Loucy (cell line): Measurements from ENCODE around the gene TFEB.

Experiments used
- H2AFZ ChIP-seq: fragments of 200-600 bp; sonication (generic); 2 replicates; pipeline ENCODE4 v1.6.0; 2016; ENCODE audit warnings: antibody characterized with exemption, mild to moderate bottlenecking, low read length, moderate library complexity
- H3F3A ChIP-seq: fragments of 200-600 bp; 2 replicates; pipeline ENCODE4 v1.6.0; 2016; ENCODE audit warnings: antibody characterized with exemption, low read depth, mild to moderate bottlenecking
- H3K27me3 ChIP-seq: fragments of 200-600 bp; sonication (generic); 2 replicates; pipeline ENCODE4 v1.6.1; 2014; ENCODE audit warnings: low read length, mild to moderate bottlenecking; ENCODE audit not compliant: insufficient read depth, poor library complexity, severe bottlenecking
- H3K36me3 ChIP-seq: fragments of 200-600 bp; sonication (generic); 2 replicates; pipeline ENCODE4 v1.6.1; 2016; ENCODE audit warnings: low read length; ENCODE audit not compliant: insufficient read depth
- H3K4me1 ChIP-seq: fragments of 200-600 bp; sonication (generic); 2 replicates; pipeline ENCODE4 v1.5.1; 2014; ENCODE audit warnings: low read length, mild to moderate bottlenecking; ENCODE audit not compliant: insufficient read depth, poor library complexity, severe bottlenecking
- H3K4me2 ChIP-seq: fragments of 200-600 bp; sonication (generic); 2 replicates; pipeline ENCODE4 v1.6.0; 2014; ENCODE audit warnings: antibody characterized with exemption, low read length, low read depth, mild to moderate bottlenecking; ENCODE audit not compliant: poor library complexity, severe bottlenecking
- H3K4me3 ChIP-seq: fragments of 200-600 bp; sonication (generic); 2 replicates; pipeline ENCODE4 v1.5.1; 2014; ENCODE audit warnings: low read length, mild to moderate bottlenecking, mixed read lengths; ENCODE audit not compliant: poor library complexity, severe bottlenecking
- H3K79me2 ChIP-seq: fragments of 200-600 bp; sonication (generic); 2 replicates; pipeline ENCODE4 v1.6.1; 2014; ENCODE audit warnings: low read length; ENCODE audit not compliant: insufficient read depth
- H3K9ac ChIP-seq: fragments of 200-600 bp; sonication (generic); 2 replicates; pipeline ENCODE4 v1.6.0; 2014; ENCODE audit warnings: mild to moderate bottlenecking, low read depth, low read length, moderate library complexity; ENCODE audit not compliant: poor library complexity, severe bottlenecking
- H3K9me2 ChIP-seq: fragments of 200-600 bp; sonication (generic); replicated peaks from 2 replicates; pipeline ENCODE4 v1.6.1; 2016; ENCODE audit warnings: low read depth, low read length, mixed read lengths
- H3K9me3 ChIP-seq: fragments of 200-600 bp; sonication (generic); 2 replicates; pipeline ENCODE4 v1.6.1; 2014; ENCODE audit warnings: mild to moderate bottlenecking, antibody characterized with exemption, low read length, low read depth; ENCODE audit not compliant: insufficient read depth
- H4K20me1 ChIP-seq: fragments of 200-600 bp; sonication (generic); 2 replicates; pipeline ENCODE4 v1.6.0; 2014; ENCODE audit warnings: antibody characterized with exemption, low read length, mild to moderate bottlenecking; ENCODE audit not compliant: insufficient read depth, poor library complexity, severe bottlenecking
- CTCF ChIP-seq: fragments of 200-600 bp; sonication (generic); conservative IDR thresholded peaks from 2 replicates; pipeline ENCODE4 v1.5.1; 2014; ENCODE audit warnings: mild to moderate bottlenecking, antibody characterized with exemption, low read length
- EZH2phosphoT487 ChIP-seq: fragments of 200-600 bp; IDR thresholded peaks from 2 replicates; pipeline ENCODE4 v1.6.1; 2018; ENCODE audit warnings: antibody characterized with exemption, mild to moderate bottlenecking, moderate library complexity, borderline replicate concordance

Gene TFEB

DNA sequence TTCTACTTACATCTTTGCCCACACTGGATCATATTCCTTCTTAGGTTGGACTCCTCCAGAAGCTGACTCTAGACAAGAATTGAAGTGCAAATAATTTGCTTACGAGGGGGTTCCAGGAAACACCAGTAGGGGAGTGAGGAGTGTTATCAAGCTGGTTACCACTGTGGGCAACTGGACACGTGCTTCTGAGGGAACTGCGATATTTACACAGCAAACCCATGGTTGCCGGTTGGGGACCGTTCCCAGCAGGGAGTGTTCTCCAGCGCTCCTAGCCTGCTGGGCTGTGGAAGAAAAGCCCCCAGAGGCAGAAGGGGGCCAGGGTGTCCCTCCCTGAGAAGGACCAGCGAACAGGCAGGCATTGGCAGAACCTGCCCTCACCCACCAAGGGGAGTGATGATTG is 75.5 kb downstream of the TFEB start:
- H3K9ac ChIP-seq, result no peak overlapping the region
- no peaks in the 10 kb centered on the region for H3K79me2 ChIP-seq
- no peak for TF ChIP-seq CTCF
- TF ChIP-seq EZH2phosphoT487, result no peak

GRCh38 chr6:41658636-41659035 is 76.8 kb downstream of the TFEB start:
- no peak for TF ChIP-seq EZH2phosphoT487
- TF ChIP-seq CTCF, result no peak
- H2AFZ ChIP-seq, result no peak overlapping the region
- H4K20me1 ChIP-seq, result no peaks in the 10 kb centered on the region
- H3K36me3 ChIP-seq, result peaks cover under 1% of the 10 kb centered on the region; the same call in 1 of the 2 replicates
- H3K9me3 ChIP-seq, result no peaks in the 10 kb centered on the region
- no peak overlapping the region for H3K9ac ChIP-seq
- H3K9me2 ChIP-seq, result no peaks in the 10 kb centered on the region
- no peak overlapping the region for H3K4me3 ChIP-seq
- no peaks in the 10 kb centered on the region for H3K27me3 ChIP-seq
- H3F3A ChIP-seq, result no peaks in the 10 kb centered on the region
- H3K79me2 ChIP-seq, result no peaks in the 10 kb centered on the region
- H3K4me2 ChIP-seq, result no peak overlapping the region
- H3K4me1 ChIP-seq, result peaks cover 10% of the 10 kb centered on the region

More for the DNA sequence above, 75.5 kb downstream of the TFEB start:
- no peaks in the 10 kb centered on the region for H3K36me3 ChIP-seq
- H3K4me2 ChIP-seq, result no peak overlapping the region
- H2AFZ ChIP-seq, result no peak overlapping the region
- no peaks in the 10 kb centered on the region for H3K9me2 ChIP-seq
- H3F3A ChIP-seq, result no peaks in the 10 kb centered on the region
- H4K20me1 ChIP-seq, result no peaks in the 10 kb centered on the region
- H3K4me1 ChIP-seq, result peaks cover 10% of the 10 kb centered on the region
- H3K9me3 ChIP-seq, result no peaks in the 10 kb centered on the region
- no peak overlapping the region for H3K4me3 ChIP-seq
- H3K27me3 ChIP-seq, result no peaks in the 10 kb centered on the region

GRCh38 chr6:41657131-41658094 is 78.0 kb downstream of the TFEB start:
- Histone ChIP-seq H3K36me3 (peaks cover 9% of the 10 kb centered on the region; the same call in 1 of the 2 replicates), H3F3A (no peaks in the 10 kb centered on the region), H2AFZ (no peak overlapping the region), H4K20me1 (no peaks in the 10 kb centered on the region), H3K79me2 (no peaks in the 10 kb centered on the region), H3K27me3 (no peaks in the 10 kb centered on the region), H3K9me2 (no peaks in the 10 kb centered on the region), H3K9me3 (no peaks in the 10 kb centered on the region), H3K9ac (no peak overlapping the region), H3K4me1 (peaks cover 10% of the 10 kb centered on the region), H3K4me2 (no peak overlapping the region), H3K4me3 (no peak overlapping the region)
- TF ChIP-seq CTCF (no peak), EZH2phosphoT487 (no peak)
